GM19099 (cell line): ENCODE data around the gene ANKRD29.

ENCODE experiments used
- POLR2A ChIP-seq: IDR thresholded peaks from 3 replicates; pipeline ENCODE4 v1.6.1; 2011; ENCODE audit warnings: low read depth; ENCODE audit not compliant: insufficient read length; ENCODE audit errors: extremely low read depth

ANKRD29 gene

DNA sequence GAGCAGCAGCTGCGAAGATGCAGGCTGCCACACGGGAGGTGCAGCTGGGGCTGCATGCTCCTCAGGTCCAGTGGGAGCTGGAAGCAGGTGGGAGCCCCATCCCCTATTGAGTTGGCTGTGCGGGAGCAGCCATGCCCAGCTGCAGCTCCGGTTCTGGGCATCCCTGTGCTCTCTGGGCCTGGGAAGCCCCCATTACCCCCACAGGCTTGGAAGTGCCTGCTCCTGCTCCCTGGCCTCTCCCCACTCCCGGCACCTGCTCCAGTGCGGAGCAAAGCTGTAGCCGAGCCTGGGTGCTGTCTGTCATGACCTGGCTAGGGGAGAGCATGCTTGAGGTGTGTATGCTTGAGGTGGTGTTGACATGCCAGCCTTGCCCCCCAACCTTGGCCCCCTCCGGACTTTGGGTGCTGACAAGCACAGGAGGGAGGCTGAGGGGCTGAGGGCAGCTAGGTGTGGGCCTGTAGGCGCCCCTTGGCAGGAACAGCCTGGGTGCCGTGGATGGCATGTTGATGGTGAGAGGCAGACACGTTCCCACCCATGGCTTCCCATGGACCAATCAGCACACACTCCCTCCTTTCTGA, 21.5 kb downstream of the ANKRD29 start:
- no peak for TF ChIP-seq POLR2A

DNA sequence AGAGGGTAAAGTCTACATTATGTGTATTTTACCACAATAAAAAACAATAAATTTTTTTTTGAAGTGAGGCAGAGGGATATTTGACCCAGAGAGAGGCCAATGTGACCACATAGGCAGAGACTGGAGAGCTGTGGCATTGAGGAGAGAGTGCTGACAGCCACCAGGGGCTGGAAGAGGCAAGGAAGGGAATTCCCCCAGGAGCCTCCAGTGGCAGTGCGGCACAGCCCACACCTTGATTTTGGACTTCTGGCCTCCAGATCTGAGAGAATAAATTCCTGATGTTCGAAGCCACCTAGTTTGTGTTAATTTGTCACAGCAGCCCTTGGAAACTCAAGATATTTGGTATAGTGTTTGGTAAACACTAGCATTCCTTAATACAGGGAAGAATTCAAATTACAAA, 22.7 kb downstream of the ANKRD29 start:
- TF ChIP-seq POLR2A = no peak

DNA sequence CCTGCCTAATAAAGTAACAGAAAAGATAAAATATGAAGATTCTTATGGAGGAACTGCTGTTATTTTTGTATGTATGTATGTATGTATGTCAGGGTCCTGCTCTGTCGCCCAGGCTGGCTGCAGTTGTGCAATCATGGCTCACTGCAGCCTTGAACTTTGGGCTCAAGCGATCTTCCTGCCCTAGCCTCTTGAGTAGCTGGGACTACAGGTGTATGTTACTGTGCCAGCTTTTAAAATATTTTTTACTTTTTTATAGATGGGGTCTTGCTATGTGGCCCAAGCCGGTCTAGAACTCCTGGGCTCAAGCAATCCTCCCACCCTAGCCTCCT, 26.7 kb downstream of the ANKRD29 start:
- TF ChIP-seq POLR2A = no peak

DNA sequence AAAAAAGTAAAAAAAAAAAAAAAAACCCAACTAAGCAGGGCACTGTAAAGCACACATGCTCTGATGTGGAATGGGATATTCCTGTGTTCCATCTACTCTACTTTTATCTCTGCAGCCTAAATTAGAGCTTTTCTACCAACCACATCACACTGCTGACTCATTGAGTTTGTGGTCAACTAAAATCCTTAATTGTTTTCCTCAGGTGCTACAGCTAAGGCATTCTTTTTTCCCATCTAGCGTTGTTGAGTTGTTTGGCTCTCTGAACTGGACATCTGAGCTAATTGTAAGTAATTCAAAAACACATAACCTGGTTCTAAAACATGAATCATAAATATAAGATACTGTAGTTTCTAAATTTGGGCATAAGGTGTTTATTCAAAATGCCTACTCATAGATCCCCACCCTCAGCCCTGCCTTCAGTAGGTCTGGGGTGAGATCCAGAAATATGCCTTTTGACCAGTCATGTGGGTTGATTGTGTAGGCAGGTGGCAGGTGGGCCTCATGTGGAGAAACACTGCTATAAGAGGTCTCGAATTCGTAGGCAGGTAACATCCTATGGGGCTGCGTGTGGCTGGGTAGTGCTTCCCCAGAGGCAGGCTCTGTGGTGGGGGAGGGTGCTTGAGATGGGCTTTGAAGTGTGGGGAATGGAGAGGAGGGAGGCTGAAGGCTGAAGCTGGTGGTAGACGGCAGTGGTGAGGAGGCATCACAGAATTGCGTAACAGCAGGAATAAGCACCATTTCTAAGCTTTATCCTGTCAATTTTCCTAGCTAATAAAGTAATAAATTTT, 27.2 kb downstream of the ANKRD29 start:
- TF ChIP-seq POLR2A = no peak

DNA sequence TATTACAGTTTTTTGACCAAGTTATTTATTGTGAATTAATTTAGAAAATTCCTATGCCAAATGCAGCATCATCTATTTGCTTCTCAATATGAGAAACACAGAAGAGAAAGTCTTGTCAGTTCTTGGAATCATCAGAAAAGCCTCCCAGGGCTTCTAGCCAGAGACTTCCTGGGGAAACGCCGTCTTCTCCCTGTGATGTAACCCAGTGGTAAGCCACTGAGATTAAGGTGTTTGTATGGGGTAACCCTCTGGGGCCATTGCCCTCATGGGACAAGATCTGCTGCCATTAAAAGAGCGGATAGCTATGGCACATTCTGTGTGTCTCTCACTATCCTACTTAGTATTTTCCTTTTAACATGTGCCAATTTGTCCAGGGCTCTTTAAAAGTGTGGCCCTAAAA, 28.0 kb downstream of the ANKRD29 start:
- no peak for TF ChIP-seq POLR2A

DNA sequence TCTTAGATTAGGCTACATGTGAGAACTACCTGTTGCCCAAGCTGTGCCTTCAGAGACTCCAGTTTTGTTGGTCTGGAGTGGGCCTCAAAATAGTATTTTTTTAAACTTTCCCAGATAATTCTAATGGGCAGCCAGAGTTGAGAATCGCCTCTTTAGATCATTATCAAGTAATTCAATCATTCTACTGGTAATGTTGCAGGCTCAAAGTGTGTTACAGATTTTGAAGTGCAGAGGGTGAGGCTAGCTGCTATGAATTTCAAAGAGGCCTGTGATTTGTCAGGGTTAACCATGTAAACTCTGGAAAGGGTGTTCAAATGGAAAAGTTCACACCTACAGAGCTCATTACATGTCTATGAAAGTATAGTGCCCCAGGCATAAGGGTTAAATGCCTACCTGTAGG, 30.1 kb downstream of the ANKRD29 start:
- TF ChIP-seq POLR2A = no peak

DNA sequence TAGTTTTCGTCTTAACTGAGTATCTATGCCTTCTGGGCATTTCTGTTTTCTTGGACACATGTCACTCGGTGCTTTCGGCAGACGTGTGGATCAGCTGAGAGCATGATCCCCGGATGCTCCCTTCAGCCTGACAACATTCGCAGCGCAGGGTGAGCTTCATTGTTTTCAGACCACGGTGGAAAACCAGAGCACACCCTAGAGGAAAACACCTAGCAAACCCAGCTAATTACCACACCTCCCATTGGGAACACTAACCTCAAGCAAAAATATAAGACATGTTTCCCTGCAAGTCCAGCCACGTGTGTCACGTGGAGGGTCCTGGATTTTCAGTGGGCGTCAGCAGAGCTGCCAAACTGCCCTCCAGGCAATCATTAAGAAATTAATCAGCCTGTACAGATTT, 31.0 kb downstream of the ANKRD29 start:
- no peak for TF ChIP-seq POLR2A

DNA sequence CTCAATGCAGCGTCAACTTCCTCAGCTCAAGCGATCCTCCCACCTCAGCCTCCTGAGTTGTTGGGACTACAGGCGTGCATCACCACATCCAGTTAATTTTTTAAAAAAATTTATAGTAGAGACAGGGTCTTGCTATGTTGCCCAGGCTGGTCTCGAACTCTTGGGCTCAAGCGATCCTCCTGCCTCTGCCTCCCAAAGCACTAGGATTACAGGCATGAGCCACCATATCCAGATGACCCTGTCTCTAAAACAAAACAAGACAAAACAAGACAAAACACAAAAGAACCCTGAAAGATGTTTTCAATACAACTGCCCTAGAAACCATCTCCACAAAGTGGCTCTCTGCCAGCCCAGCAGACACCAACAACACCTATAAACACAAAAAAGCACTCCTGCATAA, 31.4 kb downstream of the ANKRD29 start:
- no peak for TF ChIP-seq POLR2A

DNA sequence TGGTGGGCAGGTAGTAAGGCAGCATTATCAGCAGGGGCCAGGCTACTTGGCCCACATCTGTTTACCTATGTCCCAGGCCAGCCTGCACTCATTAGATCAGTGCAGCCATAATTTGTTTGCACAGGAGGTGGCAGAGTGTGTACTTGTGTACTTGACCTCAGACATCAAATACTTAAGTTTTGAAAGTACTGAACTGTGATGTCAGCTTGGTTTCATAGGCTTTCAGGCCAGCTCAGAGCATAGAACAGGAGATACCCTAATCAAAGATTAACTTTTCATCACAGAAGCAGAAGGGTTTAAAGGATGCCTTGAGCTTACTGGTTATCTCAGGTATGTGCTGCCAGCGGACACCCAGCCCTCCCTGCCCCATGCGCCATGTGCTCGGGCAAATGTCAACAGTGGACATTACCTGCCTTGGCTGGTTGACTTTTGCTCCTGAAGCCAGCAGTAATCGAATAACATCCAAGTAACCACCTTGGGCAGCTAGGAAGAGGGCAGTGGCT, 33.2 kb downstream of the ANKRD29 start:
- no peak for TF ChIP-seq POLR2A

DNA sequence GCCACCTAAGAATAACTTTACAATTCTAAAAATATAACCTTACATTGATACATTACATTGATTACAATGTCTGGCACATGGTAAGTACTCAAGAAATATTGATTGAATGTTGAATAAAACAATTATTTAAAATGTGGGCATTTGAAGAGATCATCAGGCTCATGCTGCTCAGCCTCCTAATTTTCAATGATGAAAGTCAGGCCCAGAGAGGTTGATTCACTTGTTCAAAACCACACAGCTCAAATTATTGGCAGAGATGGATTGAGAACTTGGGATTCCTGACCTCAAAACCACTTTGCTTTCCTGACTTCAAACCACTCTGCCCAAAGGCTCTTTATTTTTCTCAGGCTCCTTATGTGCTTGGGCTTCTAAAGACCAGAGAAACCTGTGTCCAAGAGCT, 34.7 kb downstream of the ANKRD29 start:
- TF ChIP-seq POLR2A = no peak

DNA sequence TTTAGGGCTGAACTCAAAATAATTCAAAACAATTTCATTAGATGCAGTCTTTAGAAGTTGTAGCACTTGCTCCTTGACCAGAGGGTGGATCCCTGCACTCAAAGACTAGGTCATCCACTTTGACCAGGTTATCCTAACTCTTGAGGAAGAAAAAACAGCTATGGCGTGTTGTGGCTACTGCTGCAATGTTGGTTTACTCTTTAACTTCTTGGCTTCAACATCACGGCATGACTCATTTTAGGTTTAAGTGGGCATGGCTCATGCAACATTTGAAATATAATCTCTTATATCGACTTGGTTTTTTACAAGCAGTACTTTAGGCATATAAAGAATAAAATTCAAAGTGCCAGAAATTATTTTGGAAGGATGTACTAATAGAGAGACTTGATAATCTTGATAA, 35.4 kb downstream of the ANKRD29 start:
- TF ChIP-seq POLR2A = no peak

DNA sequence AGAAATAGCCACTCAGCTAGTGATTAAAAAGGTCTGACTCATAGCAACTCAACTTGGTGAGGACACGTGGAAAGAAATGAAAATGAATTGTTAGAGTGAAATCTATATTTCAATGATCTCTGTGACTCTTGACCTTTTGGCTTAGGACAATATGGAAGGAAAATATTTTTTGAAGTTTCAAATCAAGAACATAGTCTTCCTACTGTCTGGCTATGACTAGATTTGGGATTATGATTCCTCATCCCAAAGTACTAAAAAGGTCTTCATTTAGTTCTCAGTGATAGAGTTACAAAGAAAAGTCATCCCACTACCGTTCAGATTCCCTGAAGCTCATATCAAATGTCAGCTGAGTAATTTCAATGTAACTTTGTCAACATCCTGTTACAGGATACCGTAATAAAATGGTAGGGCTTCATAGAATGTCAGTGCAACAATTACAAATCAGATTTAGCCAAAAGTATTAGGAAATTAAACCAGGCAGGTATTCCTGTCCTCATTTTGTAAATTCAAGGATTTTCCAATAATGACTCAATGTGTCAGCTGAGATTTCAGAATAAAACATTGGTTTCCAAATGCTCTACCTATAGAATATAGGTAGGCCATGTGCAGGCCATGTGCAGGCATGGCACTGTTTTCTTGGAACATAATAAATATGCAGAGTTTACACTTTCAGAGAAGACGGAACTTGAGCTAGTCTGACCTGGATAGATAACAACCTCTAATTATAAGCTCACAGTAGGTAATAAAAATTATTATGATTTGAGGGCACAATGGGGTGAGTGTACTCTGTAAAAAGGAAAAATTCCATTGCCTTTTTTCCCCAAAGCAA, 36.0 kb downstream of the ANKRD29 start:
- no peak for TF ChIP-seq POLR2A

DNA sequence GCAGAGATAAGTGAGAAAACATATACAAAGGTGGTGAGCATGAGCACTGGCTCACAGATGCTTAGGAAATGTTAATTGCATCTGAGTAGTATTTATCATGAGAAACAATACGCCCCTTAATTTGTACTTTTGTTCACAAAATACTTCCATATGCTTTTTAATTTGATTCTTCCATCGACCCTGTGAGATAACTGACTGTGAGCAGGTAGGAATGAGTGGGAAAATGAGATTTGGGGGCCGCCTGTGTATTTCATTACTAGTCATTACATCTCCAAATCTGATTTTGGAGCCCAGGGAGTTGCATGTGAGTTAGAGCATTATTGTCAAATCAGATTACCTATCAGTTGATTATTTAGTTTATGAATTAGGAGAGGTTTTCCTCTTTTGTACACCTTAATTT, 39.7 kb downstream of the ANKRD29 start:
- TF ChIP-seq POLR2A = no peak

DNA sequence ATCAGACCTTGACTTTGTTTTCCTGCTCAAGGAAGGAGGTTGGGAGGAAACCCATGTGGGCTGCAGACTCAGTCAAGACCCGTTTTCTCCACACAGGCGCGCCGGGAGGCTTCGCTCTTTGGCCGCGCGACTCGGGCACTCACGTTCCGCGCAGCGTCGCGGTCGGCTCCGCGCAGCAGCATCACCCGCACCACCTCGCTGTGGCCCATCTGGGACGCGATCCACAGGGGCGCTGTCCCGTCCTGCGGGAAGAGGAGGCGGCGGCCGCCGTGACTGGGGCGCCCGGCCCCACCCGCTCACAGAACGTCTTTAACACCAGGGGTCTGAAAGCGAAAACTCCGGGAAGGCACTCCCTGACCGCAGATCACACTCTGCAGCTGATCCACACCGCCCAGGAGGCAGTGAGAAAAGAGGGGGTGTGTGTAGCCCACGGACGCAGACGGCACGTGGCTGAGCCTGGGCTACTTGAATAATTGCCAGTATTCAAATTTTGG, 43.3 kb downstream of the ANKRD29 start:
- no peak for TF ChIP-seq POLR2A

DNA sequence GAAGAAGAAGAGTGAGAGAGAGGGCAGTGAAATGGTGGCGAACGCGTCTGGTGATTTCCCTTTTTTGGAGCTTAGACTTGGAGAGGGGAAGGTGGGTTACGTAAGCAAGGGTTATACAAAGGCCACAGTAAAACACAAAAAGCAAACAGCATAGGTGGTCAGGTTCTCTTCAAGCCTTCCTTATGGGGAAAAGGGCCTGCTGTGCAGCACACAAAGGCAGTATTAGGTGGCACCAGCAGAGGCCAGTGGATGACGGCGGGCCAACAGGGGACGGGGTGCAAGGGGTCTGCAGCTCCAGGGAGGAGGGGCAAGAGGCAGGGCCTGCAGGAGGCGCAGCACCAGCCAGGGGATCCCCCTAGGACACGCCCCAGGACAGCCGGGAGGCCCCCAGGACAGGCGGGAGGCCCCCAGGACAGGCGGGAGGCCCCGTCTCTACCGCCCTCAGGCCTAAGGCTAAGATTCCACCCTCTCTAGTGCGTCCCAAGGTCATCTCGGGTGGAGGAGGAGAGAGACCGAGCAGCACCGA, 43.8 kb downstream of the ANKRD29 start:
- no peak for TF ChIP-seq POLR2A
